H1 (cell line): ENCODE data around the gene TINAGL1. TPM values are rescaled to one million over a fixed set of nuclear protein-coding genes. Genes with fewer than 3 reads are reported as not detected.

ENCODE experiments used
- CTCF ChIA-PET: fragments of 300-600 bp; sonication (Branson Sonifier 250); formaldehyde crosslinking; loops from one replicate; lab custom pipeline; 2021; ENCODE audit not compliant: partially characterized antibody; lab: Charles Lee
- POLR2A ChIA-PET: fragments of 300-600 bp; sonication (Branson Sonifier 250); formaldehyde crosslinking; loops from one replicate; lab custom pipeline; 2021; ENCODE audit warnings: inconsistent platforms; ENCODE audit not compliant: partially characterized antibody; lab: Charles Lee
- DNase-seq, 2 experiments: peaks; one replicate each; pipeline versions ENCODE4 v3.0.0 to v3.0.0-alpha.2; 2010 to 2022; ENCODE audit warnings: low spot score in 2 of 2, low read depth in 1 of 2, mixed read lengths in 1 of 2
- FAIRE-seq: peaks from 2 replicates; lab custom pipeline; 2011; peaks lifted over from hg19 to GRCh38; lab: Jason Lieb, UNC
- H2AFZ ChIP-seq: 2 replicates; pipeline ENCODE4 v1.8.1; 2012; ENCODE audit warnings: low read length, inconsistent platforms
- H2AK5ac ChIP-seq: 2 replicates; pipeline ENCODE4 v1.6.1; 2013; ENCODE audit warnings: low read depth, low read length
- H2BK120ac ChIP-seq: replicated peaks from 2 replicates; pipeline ENCODE3; 2013; ENCODE audit warnings: low read depth, low read length, inconsistent platforms
- H2BK12ac ChIP-seq: 2 replicates; pipeline ENCODE4 v1.6.1; 2013; ENCODE audit warnings: low read depth, low read length
- H2BK15ac ChIP-seq: 2 replicates; pipeline ENCODE4 v1.6.1; 2013; ENCODE audit warnings: low read length
- H2BK20ac ChIP-seq: 2 replicates; pipeline ENCODE4 v1.6.1; 2013; ENCODE audit warnings: low read length
- H2BK5ac ChIP-seq: 2 replicates; pipeline ENCODE4 v1.6.1; 2013; ENCODE audit warnings: low read depth, low read length
- H3K14ac ChIP-seq: 2 replicates; pipeline ENCODE4 v1.6.1; 2013; ENCODE audit warnings: inconsistent platforms; ENCODE audit not compliant: insufficient read length
- H3K18ac ChIP-seq: 2 replicates; pipeline ENCODE4 v1.6.1; 2013; ENCODE audit warnings: low read length; ENCODE audit errors: extremely low read depth
- H3K23ac ChIP-seq: 2 replicates; pipeline ENCODE4 v1.6.1; 2013; ENCODE audit warnings: inconsistent platforms; ENCODE audit not compliant: insufficient read length
- H3K23me2 ChIP-seq: 2 replicates; pipeline ENCODE4 v1.6.1; 2013; ENCODE audit warnings: low read depth, low read length
- H3K27ac ChIP-seq: 2 replicates; pipeline ENCODE4 v1.6.1; 2011; ENCODE audit warnings: low read depth, low read length, inconsistent platforms
- H3K27me3 ChIP-seq, 4 experiments: replicated peaks in 1 of 4; 1 replicate in 1 of 4; 2 replicates in 3 of 4; pipeline versions ENCODE4 v1.6.1 to v1.8.1; 2011 to 2013; ENCODE audit warnings: low read length in 3 of 4, mild to moderate bottlenecking in 3 of 4, inconsistent platforms in 2 of 4, mixed read lengths in 2 of 4, moderate library complexity in 1 of 4; ENCODE audit not compliant: control insufficient read depth in 3 of 4, insufficient read depth in 3 of 4; ENCODE audit errors: extremely low read depth in 1 of 4
- H3K36me3 ChIP-seq, 4 experiments: 2 replicates each; pipeline versions ENCODE4 v1.6.1 to v1.8.1; 2011 to 2013; ENCODE audit warnings: mild to moderate bottlenecking in 4 of 4, low read length in 3 of 4, moderate library complexity in 2 of 4, control low read depth in 1 of 4, inconsistent platforms in 1 of 4; ENCODE audit not compliant: insufficient read depth in 4 of 4, control insufficient read depth in 2 of 4
- H3K4ac ChIP-seq: replicated peaks from 2 replicates; pipeline ENCODE3; 2013; ENCODE audit warnings: low read length, low read depth, mixed read lengths, inconsistent platforms; ENCODE audit not compliant: insufficient read length
- H3K4me1 ChIP-seq, 4 experiments: replicated peaks in 1 of 4; 1 replicate in 1 of 4; 2 replicates in 3 of 4; pipeline versions ENCODE4 v1.6.1 to v1.8.1; 2011 to 2013; ENCODE audit warnings: low read length in 3 of 4, inconsistent platforms in 2 of 4, mixed read lengths in 1 of 4; ENCODE audit not compliant: insufficient read depth in 4 of 4, control insufficient read depth in 3 of 4
- H3K4me2 ChIP-seq, 2 experiments: 2 replicates each; pipeline versions ENCODE4 v1.6.1 to v1.8.1; 2011 to 2013; ENCODE audit warnings: low read depth in 2 of 2, low read length in 2 of 2, control low read depth in 1 of 2, inconsistent platforms in 1 of 2, mild to moderate bottlenecking in 1 of 2; ENCODE audit not compliant: insufficient read depth in 1 of 2
- H3K4me3 ChIP-seq, 4 experiments: fragments of 200-600, 300-600 bp in 1 of 4; sonication (generic), shearing (Covaris generic), sonication (Bioruptor Twin) in 1 of 4; 2 replicates each; pipeline versions ENCODE4 v1.5.1 to v1.8.1; 2011 to 2016; ENCODE audit warnings: low read length in 4 of 4, low read depth in 3 of 4, control low read depth in 2 of 4, inconsistent platforms in 2 of 4, mild to moderate bottlenecking in 2 of 4, mixed read lengths in 1 of 4, moderate library complexity in 1 of 4; ENCODE audit not compliant: insufficient read depth in 2 of 4; ENCODE audit errors: extremely low read depth in 1 of 4
- H3K56ac ChIP-seq: replicated peaks from 2 replicates; pipeline ENCODE3; 2013; ENCODE audit warnings: low read depth, mild to moderate bottlenecking, mixed read lengths, low read length, inconsistent platforms; ENCODE audit not compliant: insufficient read length
- H3K79me1 ChIP-seq: 2 replicates; pipeline ENCODE4 v1.6.1; 2013; ENCODE audit warnings: low read depth, low read length, control low read depth
- H3K79me2 ChIP-seq, 2 experiments: 2 replicates each; pipeline versions ENCODE4 v1.6.1 to v1.8.1; 2012 to 2013; ENCODE audit warnings: low read length in 2 of 2, mild to moderate bottlenecking in 2 of 2, inconsistent platforms in 1 of 2; ENCODE audit not compliant: insufficient read depth in 2 of 2, control insufficient read depth in 1 of 2
- H3K9ac ChIP-seq, 4 experiments: replicated peaks in 1 of 4; 1 replicate in 1 of 4; 2 replicates in 3 of 4; pipeline versions ENCODE4 v1.6.1 to v1.8.1; 2011 to 2013; ENCODE audit warnings: low read depth in 3 of 4, low read length in 3 of 4, control low read depth in 2 of 4, mild to moderate bottlenecking in 2 of 4, moderate library complexity in 2 of 4, inconsistent platforms in 1 of 4; ENCODE audit errors: extremely low read depth in 1 of 4
- H3K9me3 ChIP-seq, 2 experiments: 2 replicates each; pipeline versions ENCODE4 v1.6.1 to v1.8.1; 2012 to 2013; ENCODE audit warnings: mild to moderate bottlenecking in 2 of 2, moderate library complexity in 2 of 2, control low read depth in 1 of 2, inconsistent platforms in 1 of 2, low read depth in 1 of 2, low read length in 1 of 2, mixed read lengths in 1 of 2; ENCODE audit not compliant: insufficient read depth in 2 of 2
- H4K20me1 ChIP-seq, 2 experiments: replicated peaks in 1 of 2; 2 replicates each; pipeline versions ENCODE3 to v1.8.1; 2011 to 2013; ENCODE audit warnings: inconsistent platforms in 2 of 2, low read length in 2 of 2, mild to moderate bottlenecking in 1 of 2; ENCODE audit not compliant: insufficient read depth in 2 of 2, control insufficient read depth in 1 of 2
- H4K5ac ChIP-seq: 2 replicates; pipeline ENCODE4 v1.6.1; 2013; ENCODE audit warnings: low read length, low read depth, mixed read lengths, inconsistent platforms; ENCODE audit not compliant: insufficient read length
- H4K8ac ChIP-seq: 2 replicates; pipeline ENCODE4 v1.8.0; 2013; ENCODE audit warnings: mild to moderate bottlenecking, moderate library complexity, low read length, inconsistent platforms; ENCODE audit not compliant: insufficient read depth; ENCODE audit errors: extremely low read depth
- H4K91ac ChIP-seq: replicated peaks from 2 replicates; pipeline ENCODE3; 2013; ENCODE audit warnings: low read length, mixed read lengths, inconsistent platforms; ENCODE audit not compliant: insufficient read length
- TEAD4 ChIP-seq: IDR thresholded peaks from 2 replicates; pipeline ENCODE4 v1.6.1; 2012; ENCODE audit warnings: low read depth, low read length, inconsistent platforms, mixed read lengths
- WGBS, 2 experiments: shearing (Covaris generic) in 1 of 2; methylation state at CpG; one replicate each; pipeline versions ENCODE4 v1.1.6 to v1.1.7; 2013 to 2015; ENCODE audit warnings: low lambda C conversion rate in 2 of 2, mixed read lengths in 2 of 2, inconsistent platforms in 1 of 2, low coverage in 1 of 2, missing lambda C conversion rate in 1 of 2; ENCODE audit not compliant: insufficient replicate concordance in 2 of 2, insufficient coverage in 1 of 2, insufficient read length in 1 of 2; ENCODE audit errors: extremely low coverage in 1 of 2, missing lambda C conversion rate in 1 of 2; 5-methylcytosine and 5-hydroxymethylcytosine counted together
- polyA plus RNA-seq, 7 experiments: library from polyadenylated mRNA; depleted of rRNA in 3 of 7; stranded (reverse) in 5 of 7; unstranded in 2 of 7; fragments of >200 nt in 5 of 7; fragments of 200-250 nt in 2 of 7; gene quantifications; 1 replicate in 5 of 7; 2 replicates in 1 of 7; 4 replicates in 1 of 7; pipeline versions ENCODE4 v1.2.1 to v1.2.3, GENCODE V29; 2011 to 2013; ENCODE audit warnings: missing spikeins in 2 of 7, mixed read lengths in 2 of 7
- total RNA-seq: library from RNA; stranded (reverse); fragmentation: NEBNext Ultra II Directional; extraction: Animal tissue kit (Norgen Biotek cat#: 25700); gene quantifications from 2 replicates; pipeline ENCODE4 v1.2.1, GENCODE V29; 2021

The TINAGL1 gene
- total and polyA plus RNA-seq, 2 of the 8 experiments (the other 6 are each of a cell fraction or from before 2014, with no cell fraction given) = 11.2 to 21.7 TPM

DNA sequence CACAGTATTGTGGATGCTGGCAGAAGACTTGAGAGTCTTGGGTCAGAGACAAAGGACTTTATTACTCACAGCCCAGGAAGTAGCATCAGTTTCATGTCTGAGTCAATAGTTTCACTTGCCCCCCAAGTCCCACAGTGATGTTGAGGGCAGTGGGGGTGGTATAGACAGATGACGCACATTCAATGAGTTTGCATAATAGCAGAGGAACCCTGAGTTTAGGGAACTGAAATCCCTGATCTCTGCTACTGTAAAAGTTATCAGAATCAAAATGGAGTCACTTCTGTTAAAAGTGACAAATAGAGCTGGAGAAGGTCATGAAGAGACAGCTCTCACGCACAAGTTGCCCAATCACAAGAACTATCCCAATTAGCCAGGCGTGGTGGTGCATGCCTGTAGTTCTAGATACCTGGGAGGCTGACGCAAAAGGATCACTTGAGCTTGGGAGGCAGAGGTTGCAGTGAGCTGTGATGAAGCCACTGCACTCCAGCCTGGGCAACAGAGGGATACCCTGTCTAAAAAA, 29.7 kb downstream of the TINAGL1 start:
- Histone ChIP-seq H3K79me2 (no peaks in the 10 kb centered on the region), H4K91ac (no peak overlapping the region), H2BK15ac (no peak overlapping the region), H3K9me3 (no peaks in the 10 kb centered on the region), H2AK5ac (no peak overlapping the region), H3K36me3 (no peaks in the 10 kb centered on the region), H4K8ac (no peak overlapping the region), H3K18ac (no peak overlapping the region), H2AFZ (no peak overlapping the region), H4K20me1 (no peaks in the 10 kb centered on the region), H3K27me3 (no peaks in the 10 kb centered on the region), H3K4me3 (no peak overlapping the region), H2BK5ac (no peak overlapping the region), H2BK120ac (no peak overlapping the region), H3K4ac (no peak overlapping the region), H3K23ac (no peak overlapping the region), H3K14ac (no peak overlapping the region), H3K4me2 (no peak overlapping the region), H4K5ac (no peak overlapping the region), H3K79me1 (no peaks in the 10 kb centered on the region), H3K27ac (no peak overlapping the region), H3K23me2 (no peaks in the 10 kb centered on the region), H3K9ac (no peak overlapping the region), H3K4me1 (no peaks in the 10 kb centered on the region), H2BK12ac (no peak overlapping the region), H2BK20ac (no peak overlapping the region), H3K56ac (no peak overlapping the region)
- CTCF ChIA-PET = interaction anchor here (0.6 to 3.2 kb wide), 7 partner anchors 9 to 359 kb away, joined by 3 to 15 read pairs (median 4); no protein-coding TSS in a partner anchor
- POLR2A ChIA-PET = no interaction called here
- FAIRE-seq (no peak), DNase-seq (no peak)
- 83% methylated on average over 4 of the region's 4 CpGs; no CpG with 5 or more reads in 1 of the 2 experiments for WGBS, 2 experiments
- TF ChIP-seq TEAD4 = no peak
